A673 (cell line): ENCODE results near the gene ADAMTS8. TPM values are rescaled to one million over a fixed set of nuclear protein-coding genes. Genes with fewer than 3 reads are reported as not detected.

Source experiments
- BruUV-seq: library from RNA; stranded (reverse); fragments of 400-500 nt; replicated peaks from 2 replicates; lab custom pipeline; 2021; lab: Mats Ljungman, UMichigan
- CTCF ChIA-PET: fragments of 300-600 bp; sonication (Branson Sonifier 250); formaldehyde crosslinking; loops from one replicate; lab custom pipeline; 2022; ENCODE audit warnings: antibody characterized with exemption; lab: Charles Lee
- POLR2A ChIA-PET: fragments of 300-600 bp; sonication (Branson Sonifier 250); formaldehyde crosslinking; loops from one replicate; lab custom pipeline; 2022; ENCODE audit warnings: antibody characterized with exemption; ENCODE audit not compliant: low non-redundant PET; lab: Charles Lee
- DNase-seq: peaks from one replicate; pipeline ENCODE4 v3.0.0-alpha.2; 2015; ENCODE audit warnings: low spot score
- H3K27ac ChIP-seq: fragments of 200-600 bp; sonication (generic); 2 replicates; pipeline ENCODE4 v1.5.1; 2016; ENCODE audit warnings: mixed run types, low read depth, mild to moderate bottlenecking, mixed read lengths, antibody characterized with exemption, low read length; ENCODE audit not compliant: poor library complexity, severe bottlenecking
- H3K27me3 ChIP-seq: fragments of 200-600 bp; sonication (generic); replicated peaks from 2 replicates; pipeline ENCODE4 v1.6.1; 2017; ENCODE audit warnings: mixed run types, low read depth, mild to moderate bottlenecking, mixed read lengths, antibody characterized with exemption, low read length; ENCODE audit not compliant: insufficient read depth, poor library complexity
- H3K36me3 ChIP-seq: fragments of 200-600 bp; sonication (generic); 2 replicates; pipeline ENCODE4 v1.6.1; 2016; ENCODE audit warnings: mixed run types, mild to moderate bottlenecking, mixed read lengths, antibody characterized with exemption, low read length; ENCODE audit not compliant: insufficient read depth, poor library complexity, severe bottlenecking
- H3K4me1 ChIP-seq: fragments of 200-600 bp; sonication (generic); 2 replicates; pipeline ENCODE4 v1.6.1; 2017; ENCODE audit warnings: mixed run types, mild to moderate bottlenecking, mixed read lengths, antibody characterized with exemption, low read length; ENCODE audit not compliant: insufficient read depth, poor library complexity, severe bottlenecking
- H3K4me3 ChIP-seq: fragments of 200-600 bp; sonication (generic); 2 replicates; pipeline ENCODE4 v1.5.1; 2016; ENCODE audit warnings: low read depth, mixed run types, mild to moderate bottlenecking, mixed read lengths, low read length; ENCODE audit not compliant: poor library complexity, severe bottlenecking
- H3K9me3 ChIP-seq: fragments of 200-600 bp; sonication (generic); 2 replicates; pipeline ENCODE4 v1.6.1; 2016; ENCODE audit warnings: mixed run types, low read depth, mild to moderate bottlenecking, mixed read lengths, antibody characterized with exemption, low read length; ENCODE audit not compliant: poor library complexity, severe bottlenecking
- EZH2 ChIP-seq: fragments of 200-600 bp; sonication (generic); IDR thresholded peaks from 2 replicates; pipeline ENCODE4 v1.6.1; 2017; ENCODE audit warnings: borderline replicate concordance, low read depth, mild to moderate bottlenecking, mixed read lengths, antibody characterized with exemption, low read length; ENCODE audit not compliant: poor library complexity, severe bottlenecking
- intact Hi-C: fragments of 100-400 bp; cut with micrococcal nuclease; formaldehyde crosslinking; loops from one replicate; pipeline ENCODE4 v1.10.0; 2022; ENCODE audit not compliant: unreplicated experiment
- total RNA-seq: library from RNA; stranded (reverse); gene quantifications from 2 replicates; pipeline ENCODE4 v1.2.3, GENCODE V29; 2021
- TF ChIP-seq, protein P1 (sequence below): fragments of 300-800, 200-600 bp; sonication (generic); conservative IDR thresholded peaks from 2 replicates; pipeline ENCODE4 v1.5.1; 2017; ENCODE audit warnings: low read depth, mild to moderate bottlenecking, antibody characterized with exemption, low read length, moderate library complexity, mixed read lengths

ADAMTS8 gene
- total RNA-seq, 1 experiment from 2014 or later: not detected

DNA sequence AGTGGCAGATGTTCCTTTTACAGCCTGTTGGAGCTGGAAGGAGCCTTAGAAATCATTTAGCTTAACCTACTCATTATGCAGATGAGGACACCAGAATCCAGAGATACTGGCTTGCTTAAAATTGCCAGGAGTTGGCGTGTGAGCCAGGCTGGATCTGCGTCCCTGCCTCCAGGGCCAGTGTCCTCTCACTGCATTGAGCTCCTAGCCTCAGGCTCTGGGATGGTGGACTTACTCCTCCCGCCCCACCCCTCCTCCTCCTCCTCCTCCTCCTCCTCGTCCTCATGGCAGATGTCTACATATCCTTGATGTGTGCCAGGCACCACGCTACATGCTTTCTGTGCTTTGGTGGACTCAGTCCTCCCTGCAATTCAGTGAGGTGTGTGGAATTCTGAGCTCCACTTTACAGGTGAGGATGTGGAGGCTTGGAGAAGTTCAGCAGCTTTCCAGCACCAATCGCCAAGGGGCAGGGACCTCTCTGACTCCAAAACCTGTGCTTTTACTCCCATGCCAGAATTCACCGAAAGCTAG is 44.1 kb upstream of the ADAMTS8 start:
- intact Hi-C loops: no loop called here
- ChIA-PET CTCF (no interaction called here), POLR2A (no interaction called here)
- DNase-seq: no peak
- Histone ChIP-seq H3K36me3 (no peaks in the 10 kb centered on the region), H3K9me3 (no peaks in the 10 kb centered on the region), H3K4me1 (peaks cover 2% of the 10 kb centered on the region), H3K4me3 (no peak overlapping the region), H3K27me3 (no peaks in the 10 kb centered on the region), H3K27ac (no peak overlapping the region)
- no peak for TF ChIP-seq EZH2
- no TSS peak for BruUV-seq

DNA sequence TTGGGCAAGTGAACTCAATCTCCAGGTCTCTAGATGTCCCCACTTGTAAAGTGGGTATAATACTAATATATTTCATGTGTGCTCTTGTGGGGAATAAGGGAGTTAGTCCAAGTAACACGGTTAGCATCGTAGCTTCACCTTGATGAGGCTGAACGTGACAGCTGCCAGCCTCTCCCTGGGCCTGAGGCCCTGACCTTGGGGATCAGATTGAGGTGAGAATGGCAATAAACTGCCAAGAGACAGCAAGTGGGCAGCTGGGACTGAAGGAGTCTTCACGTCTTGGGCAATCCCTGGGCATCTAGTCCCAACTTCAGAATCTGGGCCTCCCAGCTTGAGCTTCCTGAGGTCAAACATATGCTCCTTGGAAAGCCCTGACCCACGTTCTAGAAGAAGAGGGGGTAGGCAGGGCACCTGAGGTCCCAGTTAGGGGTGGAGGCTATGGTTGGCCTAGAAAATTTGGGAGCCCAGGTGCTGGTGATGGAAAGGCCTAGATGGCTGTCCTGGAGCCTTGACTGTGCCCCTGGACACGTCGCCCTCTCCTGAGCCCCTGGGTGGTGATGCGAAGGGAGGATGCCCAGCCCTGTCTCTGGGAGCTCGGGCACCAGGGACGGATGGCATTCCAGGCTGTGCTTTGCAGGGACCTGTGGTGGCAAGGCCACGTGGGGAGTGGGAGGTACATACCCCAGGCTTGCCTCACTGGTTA is 43.5 kb upstream of the ADAMTS8 start:
- CTCF ChIA-PET: no interaction called here
- no peaks in the 10 kb centered on the region for H3K27me3 ChIP-seq
- DNase-seq: no peak
- H3K4me1 ChIP-seq: no peaks in the 10 kb centered on the region
- H3K36me3 ChIP-seq: no peaks in the 10 kb centered on the region
- POLR2A ChIA-PET: no interaction called here
- H3K4me3 ChIP-seq: no peak overlapping the region
- no TSS peak for BruUV-seq
- TF ChIP-seq EZH2: no peak
- TF ChIP-seq, protein P1, sequence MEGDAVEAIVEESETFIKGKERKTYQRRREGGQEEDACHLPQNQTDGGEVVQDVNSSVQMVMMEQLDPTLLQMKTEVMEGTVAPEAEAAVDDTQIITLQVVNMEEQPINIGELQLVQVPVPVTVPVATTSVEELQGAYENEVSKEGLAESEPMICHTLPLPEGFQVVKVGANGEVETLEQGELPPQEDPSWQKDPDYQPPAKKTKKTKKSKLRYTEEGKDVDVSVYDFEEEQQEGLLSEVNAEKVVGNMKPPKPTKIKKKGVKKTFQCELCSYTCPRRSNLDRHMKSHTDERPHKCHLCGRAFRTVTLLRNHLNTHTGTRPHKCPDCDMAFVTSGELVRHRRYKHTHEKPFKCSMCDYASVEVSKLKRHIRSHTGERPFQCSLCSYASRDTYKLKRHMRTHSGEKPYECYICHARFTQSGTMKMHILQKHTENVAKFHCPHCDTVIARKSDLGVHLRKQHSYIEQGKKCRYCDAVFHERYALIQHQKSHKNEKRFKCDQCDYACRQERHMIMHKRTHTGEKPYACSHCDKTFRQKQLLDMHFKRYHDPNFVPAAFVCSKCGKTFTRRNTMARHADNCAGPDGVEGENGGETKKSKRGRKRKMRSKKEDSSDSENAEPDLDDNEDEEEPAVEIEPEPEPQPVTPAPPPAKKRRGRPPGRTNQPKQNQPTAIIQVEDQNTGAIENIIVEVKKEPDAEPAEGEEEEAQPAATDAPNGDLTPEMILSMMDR: no peak
- intact Hi-C loops: no loop called here
- no peak overlapping the region for H3K27ac ChIP-seq
- no peaks in the 10 kb centered on the region for H3K9me3 ChIP-seq

DNA sequence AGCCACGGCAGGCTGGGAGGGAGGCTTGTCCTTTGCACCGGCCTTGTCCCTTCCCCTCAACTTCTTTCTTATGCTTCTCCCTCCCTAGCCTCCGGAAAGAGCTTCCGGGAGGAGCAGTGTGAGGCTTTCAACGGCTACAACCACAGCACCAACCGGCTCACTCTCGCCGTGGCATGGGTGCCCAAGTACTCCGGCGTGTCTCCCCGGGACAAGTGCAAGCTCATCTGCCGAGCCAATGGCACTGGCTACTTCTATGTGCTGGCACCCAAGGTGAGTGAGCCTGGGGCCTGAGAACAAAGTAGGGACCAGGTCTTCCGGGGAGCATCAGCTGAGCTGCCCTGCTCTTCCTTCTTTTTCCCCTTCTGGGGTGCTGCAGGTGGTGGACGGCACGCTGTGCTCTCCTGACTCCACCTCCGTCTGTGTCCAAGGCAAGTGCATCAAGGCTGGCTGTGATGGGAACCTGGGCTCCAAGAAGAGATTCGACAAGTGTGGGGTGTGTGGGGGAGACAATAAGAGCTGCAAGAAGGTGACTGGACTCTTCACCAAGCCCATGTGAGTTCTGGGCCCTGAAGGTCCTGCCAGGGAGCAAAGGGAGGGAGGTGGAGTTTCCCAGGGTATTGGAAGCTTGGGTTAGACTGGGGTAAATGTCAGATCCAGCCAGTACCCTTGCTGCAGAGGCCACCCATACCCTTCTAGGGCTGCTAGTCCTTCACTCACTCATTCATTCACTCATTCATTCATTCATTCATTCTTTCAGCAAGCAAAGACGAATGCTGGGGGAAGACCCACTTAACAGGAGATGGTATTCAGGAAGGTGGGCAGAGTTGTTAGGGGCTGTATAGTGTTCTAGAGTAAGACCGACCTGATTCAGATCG is 42.7 kb upstream of the ADAMTS8 start:
- POLR2A ChIA-PET: no interaction called here
- Histone ChIP-seq H3K27ac (no peak overlapping the region), H3K4me1 (no peaks in the 10 kb centered on the region), H3K36me3 (no peaks in the 10 kb centered on the region), H3K4me3 (no peak overlapping the region), H3K27me3 (no peaks in the 10 kb centered on the region), H3K9me3 (no peaks in the 10 kb centered on the region)
- no TSS peak for BruUV-seq
- no peak for DNase-seq
- intact Hi-C loops: no loop called here
- TF ChIP-seq EZH2: no peak
- TF ChIP-seq, protein P1: no peak
- CTCF ChIA-PET: no interaction called here
